Measurements from ENCODE around the gene ABCC11.
A peak's percentile ranks its signal among the peaks of the same experiment; 100 is the strongest.

ABCC11 gene

DNA sequence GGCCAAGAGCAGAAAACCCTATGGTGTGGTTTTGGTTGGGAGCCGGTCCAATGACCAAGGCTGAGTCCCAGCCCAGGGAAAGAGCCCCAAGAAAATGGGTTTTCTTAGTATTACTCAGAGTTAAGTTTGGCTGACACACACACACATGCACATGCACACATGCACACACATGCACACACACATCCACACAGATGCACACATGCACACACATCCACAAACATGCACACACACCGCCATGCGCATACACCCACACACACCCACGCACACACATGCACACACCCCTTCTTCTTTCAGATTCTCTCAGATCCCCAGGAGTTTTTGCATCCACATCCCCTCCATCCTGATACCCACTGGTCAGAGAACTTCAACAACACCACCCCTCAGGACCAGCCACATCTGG, 100.6 kb downstream of the ABCC11 start:
- Histone ChIP-seq H3K79me1 (ENCODE audit: low read length) (no peaks in the 10 kb centered on the region), H3K4me1 (ENCODE audit: control insufficient read depth, low read depth, low read length) (no peaks in the 10 kb centered on the region)
- WGBS (ENCODE audit: extremely low coverage, insufficient coverage, low lambda C conversion rate): no CpG with 5 or more reads among the region's 4 CpGs

DNA sequence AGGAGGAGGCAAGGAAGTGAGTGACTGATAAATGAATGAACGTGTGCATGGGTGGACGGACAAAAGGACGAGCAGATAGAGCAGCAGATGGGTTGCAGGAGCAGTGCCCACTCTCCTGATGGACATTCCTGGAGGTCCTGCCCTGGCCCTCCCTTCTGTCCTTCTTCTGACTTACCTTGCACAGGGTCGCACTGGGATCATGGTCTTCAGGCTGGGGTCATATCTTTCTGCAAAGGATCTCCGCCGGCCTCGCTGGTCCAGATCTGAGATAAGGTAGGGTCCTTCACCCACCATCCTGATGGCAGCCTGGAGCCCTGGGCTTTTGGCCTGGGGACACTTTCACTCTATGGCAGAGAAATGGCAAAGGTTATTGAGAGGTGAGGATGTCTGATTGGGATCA, 101.2 kb downstream of the ABCC11 start:
- H3K4ac ChIP-seq (ENCODE audit: low read depth, low read length): no peak overlapping the region
- no peak overlapping the region for H4K8ac ChIP-seq (ENCODE audit: low read depth, low read length)
- no peak overlapping the region for H2BK120ac ChIP-seq (ENCODE audit: low read depth, low read length)
- H3K79me1 ChIP-seq (ENCODE audit: low read length): no peaks in the 10 kb centered on the region
- H2AK5ac ChIP-seq (ENCODE audit: low read length): no peak overlapping the region
- no CpG with 5 or more reads among the region's 7 CpGs for WGBS (ENCODE audit: extremely low coverage, insufficient coverage, low lambda C conversion rate)
- H3K18ac ChIP-seq (ENCODE audit: low read length): no peak overlapping the region
- H3K23ac ChIP-seq (ENCODE audit: low read length): no peak overlapping the region
- H4K5ac ChIP-seq (ENCODE audit: low read length): no peak overlapping the region
- DNase-seq: no peak
- no peaks in the 10 kb centered on the region for H3K79me2 ChIP-seq (ENCODE audit: control insufficient read depth, insufficient read depth, low read length)
- H2BK5ac ChIP-seq (ENCODE audit: low read length): no peak overlapping the region
- no peak overlapping the region for H3K27ac ChIP-seq (ENCODE audit: low read depth, low read length)
- no peak overlapping the region for H3K4me3 ChIP-seq (ENCODE audit: low read length)
- no peaks in the 10 kb centered on the region for H3K36me3 ChIP-seq (ENCODE audit: control insufficient read depth, insufficient read depth, low read length)
- no peak overlapping the region for H3K9ac ChIP-seq (ENCODE audit: low read length)
- no peak overlapping the region for H2BK15ac ChIP-seq (replicated peaks; ENCODE audit: low read depth)
- H3K4me1 ChIP-seq (ENCODE audit: control insufficient read depth, low read depth, low read length): no peaks in the 10 kb centered on the region
- no peaks in the 10 kb centered on the region for H3K27me3 ChIP-seq (ENCODE audit: insufficient read depth, low read length, poor library complexity)
- no peak overlapping the region for H3K4me2 ChIP-seq (ENCODE audit: low read length)
- H3K56ac ChIP-seq (ENCODE audit: low read length): no peak overlapping the region

More for the DNA sequence above, 100.6 kb downstream of the ABCC11 start:
- H3K79me2 ChIP-seq (ENCODE audit: control insufficient read depth, insufficient read depth, low read length): no peaks in the 10 kb centered on the region
- no peak overlapping the region for H3K18ac ChIP-seq (ENCODE audit: low read length)
- no peak overlapping the region for H3K56ac ChIP-seq (ENCODE audit: low read length)
- H3K36me3 ChIP-seq (ENCODE audit: control insufficient read depth, insufficient read depth, low read length): no peaks in the 10 kb centered on the region
- no peak overlapping the region for H2AK5ac ChIP-seq (ENCODE audit: low read length)
- H3K4me3 ChIP-seq (ENCODE audit: low read length): no peak overlapping the region
- no peak overlapping the region for H3K27ac ChIP-seq (ENCODE audit: low read depth, low read length)
- no peak overlapping the region for H3K23ac ChIP-seq (ENCODE audit: low read length)
- no peak overlapping the region for H3K4me2 ChIP-seq (ENCODE audit: low read length)
- no peak overlapping the region for H3K4ac ChIP-seq (ENCODE audit: low read depth, low read length)
- H2BK15ac ChIP-seq (replicated peaks; ENCODE audit: low read depth): no peak overlapping the region
- no peak overlapping the region for H4K5ac ChIP-seq (ENCODE audit: low read length)
- H2BK120ac ChIP-seq (ENCODE audit: low read depth, low read length): no peak overlapping the region
- H4K8ac ChIP-seq (ENCODE audit: low read depth, low read length): no peak overlapping the region
- DNase-seq: no peak
- H3K27me3 ChIP-seq (ENCODE audit: insufficient read depth, low read length, poor library complexity): no peaks in the 10 kb centered on the region
- no peak overlapping the region for H3K9ac ChIP-seq (ENCODE audit: low read length)
- no peak overlapping the region for H2BK5ac ChIP-seq (ENCODE audit: low read length)

DNA sequence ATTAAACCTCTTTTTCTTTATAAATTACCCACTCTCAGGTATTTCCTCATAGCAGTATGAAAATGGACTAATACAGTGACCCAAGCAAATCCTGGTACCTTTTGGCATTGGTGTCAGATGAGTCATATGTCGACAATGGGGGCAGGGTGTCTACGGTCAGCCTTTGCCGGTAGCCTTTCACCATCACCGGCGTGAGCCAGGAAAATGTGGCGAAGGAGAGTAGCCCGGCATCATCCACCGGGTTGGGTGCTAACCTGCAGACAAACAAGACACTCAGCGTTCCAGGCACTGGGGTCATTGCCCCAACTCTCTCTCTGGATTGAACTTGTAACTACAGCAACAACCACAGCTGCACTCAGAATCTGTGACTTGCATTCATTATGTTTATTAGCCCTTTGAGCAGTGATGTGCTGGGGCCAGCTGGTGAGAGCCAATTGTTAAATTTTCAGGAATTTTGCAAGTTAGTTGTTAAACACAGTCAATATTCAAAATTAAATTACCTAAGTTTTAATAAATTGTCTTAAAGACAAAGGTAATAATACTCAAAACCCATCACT, 103.4 kb downstream of the ABCC11 start:
- Histone ChIP-seq H3K79me1 (ENCODE audit: low read length) (no peaks in the 10 kb centered on the region), H2BK120ac (ENCODE audit: low read depth, low read length) (no peak overlapping the region), H3K18ac (ENCODE audit: low read length) (no peak overlapping the region), H4K5ac (ENCODE audit: low read length) (no peak overlapping the region), H3K36me3 (ENCODE audit: control insufficient read depth, insufficient read depth, low read length) (no peaks in the 10 kb centered on the region), H3K9ac (ENCODE audit: low read length) (no peak overlapping the region), H2BK5ac (ENCODE audit: low read length) (no peak overlapping the region), H2BK15ac (replicated peaks; ENCODE audit: low read depth) (no peak overlapping the region), H3K4me2 (ENCODE audit: low read length) (no peak overlapping the region), H3K27ac (ENCODE audit: low read depth, low read length) (no peak overlapping the region), H3K27me3 (ENCODE audit: insufficient read depth, low read length, poor library complexity) (no peaks in the 10 kb centered on the region), H3K56ac (ENCODE audit: low read length) (no peak overlapping the region), H4K8ac (ENCODE audit: low read depth, low read length) (no peak overlapping the region), H3K79me2 (ENCODE audit: control insufficient read depth, insufficient read depth, low read length) (no peaks in the 10 kb centered on the region), H3K4me3 (ENCODE audit: low read length) (no peak overlapping the region), H3K23ac (ENCODE audit: low read length) (no peak overlapping the region), H3K4ac (ENCODE audit: low read depth, low read length) (no peak overlapping the region), H2AK5ac (ENCODE audit: low read length) (no peak overlapping the region), H3K4me1 (ENCODE audit: control insufficient read depth, low read depth, low read length) (no peaks in the 10 kb centered on the region)
- no CpG with 5 or more reads among the region's 9 CpGs for WGBS (ENCODE audit: extremely low coverage, insufficient coverage, low lambda C conversion rate)
- no peak for DNase-seq

DNA sequence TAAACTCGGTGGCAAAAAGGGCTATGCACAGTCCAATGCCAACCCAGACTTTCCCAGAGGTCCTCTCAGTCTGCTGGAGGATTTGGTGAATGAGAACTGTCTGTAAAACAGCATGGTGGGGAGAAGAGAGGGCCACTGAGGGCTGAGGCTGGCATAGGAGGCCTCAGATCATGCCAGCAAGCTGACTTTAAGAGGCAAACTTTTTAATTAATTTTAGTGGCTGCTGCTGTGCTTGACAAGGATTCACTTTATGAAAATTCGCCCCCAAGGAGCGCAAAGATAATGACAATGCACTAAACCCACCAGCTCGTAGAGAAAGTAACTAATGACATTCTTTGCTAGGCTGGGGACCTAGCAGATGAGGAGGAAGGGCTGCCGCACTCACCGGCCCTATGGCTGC, 106.5 kb downstream of the ABCC11 start:
- no peak overlapping the region for H4K8ac ChIP-seq (ENCODE audit: low read depth, low read length)
- no peak overlapping the region for H3K4me3 ChIP-seq (ENCODE audit: low read length)
- no peak overlapping the region for H2BK15ac ChIP-seq (replicated peaks; ENCODE audit: low read depth)
- H3K27ac ChIP-seq (ENCODE audit: low read depth, low read length): no peak overlapping the region
- H3K27me3 ChIP-seq (ENCODE audit: insufficient read depth, low read length, poor library complexity): no peaks in the 10 kb centered on the region
- H3K4ac ChIP-seq (ENCODE audit: low read depth, low read length): no peak overlapping the region
- H3K79me2 ChIP-seq (ENCODE audit: control insufficient read depth, insufficient read depth, low read length): no peaks in the 10 kb centered on the region
- H3K18ac ChIP-seq (ENCODE audit: low read length): no peak overlapping the region
- H3K4me1 ChIP-seq (ENCODE audit: control insufficient read depth, low read depth, low read length): no peaks in the 10 kb centered on the region
- no peak for DNase-seq
- H2BK5ac ChIP-seq (ENCODE audit: low read length): no peak overlapping the region
- no peak overlapping the region for H3K9ac ChIP-seq (ENCODE audit: low read length)
- no peak overlapping the region for H2BK120ac ChIP-seq (ENCODE audit: low read depth, low read length)
- no peak overlapping the region for H3K23ac ChIP-seq (ENCODE audit: low read length)
- no peaks in the 10 kb centered on the region for H3K79me1 ChIP-seq (ENCODE audit: low read length)
- H3K36me3 ChIP-seq (ENCODE audit: control insufficient read depth, insufficient read depth, low read length): no peaks in the 10 kb centered on the region
- H2AK5ac ChIP-seq (ENCODE audit: low read length): no peak overlapping the region
- H4K5ac ChIP-seq (ENCODE audit: low read length): no peak overlapping the region
- WGBS (ENCODE audit: extremely low coverage, insufficient coverage, low lambda C conversion rate): no CpG with 5 or more reads among the region's 6 CpGs
- no peak overlapping the region for H3K56ac ChIP-seq (ENCODE audit: low read length)
- no peak overlapping the region for H3K4me2 ChIP-seq (ENCODE audit: low read length)

DNA sequence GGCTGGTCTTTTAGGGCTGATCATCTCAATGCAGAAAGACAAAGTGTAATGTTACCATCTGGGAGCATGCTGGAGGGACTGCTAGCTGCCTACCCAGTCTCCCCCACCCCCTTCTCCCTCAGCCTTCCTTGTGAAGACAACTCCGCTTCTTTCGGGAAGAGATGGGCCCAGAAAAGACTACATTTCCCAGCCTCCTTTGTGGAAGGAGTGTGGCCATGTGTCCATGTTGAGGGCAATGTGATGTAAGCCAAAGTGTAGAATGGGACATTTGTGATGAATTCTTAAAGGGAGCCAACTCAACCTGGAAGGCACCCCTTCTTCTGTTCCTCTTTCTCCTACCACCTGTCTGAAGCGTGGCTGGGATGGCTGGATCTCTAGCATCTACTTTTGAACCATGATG, 107.8 kb downstream of the ABCC11 start:
- no CpG with 5 or more reads among the region's 3 CpGs for WGBS (ENCODE audit: extremely low coverage, insufficient coverage, low lambda C conversion rate)
- no peak overlapping the region for H3K4ac ChIP-seq (ENCODE audit: low read depth, low read length)
- H2BK5ac ChIP-seq (ENCODE audit: low read length): no peak overlapping the region
- no peak overlapping the region for H2BK120ac ChIP-seq (ENCODE audit: low read depth, low read length)
- H3K79me2 ChIP-seq (ENCODE audit: control insufficient read depth, insufficient read depth, low read length): no peaks in the 10 kb centered on the region
- no peak overlapping the region for H3K18ac ChIP-seq (ENCODE audit: low read length)
- peak; percentile 40 for DNase-seq
- no peak overlapping the region for H3K56ac ChIP-seq (ENCODE audit: low read length)
- H3K27me3 ChIP-seq (ENCODE audit: insufficient read depth, low read length, poor library complexity): no peaks in the 10 kb centered on the region
- no peak overlapping the region for H4K8ac ChIP-seq (ENCODE audit: low read depth, low read length)
- no peaks in the 10 kb centered on the region for H3K79me1 ChIP-seq (ENCODE audit: low read length)
- no peak overlapping the region for H2BK15ac ChIP-seq (replicated peaks; ENCODE audit: low read depth)
- no peaks in the 10 kb centered on the region for H3K4me1 ChIP-seq (ENCODE audit: control insufficient read depth, low read depth, low read length)
- H4K5ac ChIP-seq (ENCODE audit: low read length): no peak overlapping the region
- no peak overlapping the region for H3K23ac ChIP-seq (ENCODE audit: low read length)
- no peaks in the 10 kb centered on the region for H3K36me3 ChIP-seq (ENCODE audit: control insufficient read depth, insufficient read depth, low read length)
- H3K4me2 ChIP-seq (ENCODE audit: low read length): no peak overlapping the region
- H3K4me3 ChIP-seq (ENCODE audit: low read length): no peak overlapping the region
- H3K27ac ChIP-seq (ENCODE audit: low read depth, low read length): no peak overlapping the region
- no peak overlapping the region for H2AK5ac ChIP-seq (ENCODE audit: low read length)
- no peak overlapping the region for H3K9ac ChIP-seq (ENCODE audit: low read length)

DNA sequence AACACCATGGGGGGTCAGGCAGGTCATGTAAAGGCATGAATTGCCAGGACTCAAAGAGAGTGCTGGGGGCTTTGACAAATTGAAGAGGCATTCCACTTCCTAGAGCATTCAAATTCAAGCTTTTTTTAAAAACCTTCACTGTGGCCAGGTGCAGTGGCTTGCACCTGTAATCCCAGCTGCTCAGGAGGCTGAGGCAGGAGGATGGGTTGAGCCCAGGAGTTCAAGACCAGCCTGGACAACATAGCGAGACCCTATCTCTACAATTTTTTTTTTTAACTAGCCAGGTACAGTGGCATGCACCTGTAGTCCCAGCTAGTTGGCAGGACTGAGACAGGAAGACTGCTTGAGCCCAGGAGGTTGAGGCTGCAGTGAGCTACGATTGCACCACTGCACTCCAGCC, 108.8 kb downstream of the ABCC11 start:
- no peak overlapping the region for H3K9ac ChIP-seq (ENCODE audit: low read length)
- no peaks in the 10 kb centered on the region for H3K36me3 ChIP-seq (ENCODE audit: control insufficient read depth, insufficient read depth, low read length)
- H3K4me3 ChIP-seq (ENCODE audit: low read length): no peak overlapping the region
- H3K4ac ChIP-seq (ENCODE audit: low read depth, low read length): no peak overlapping the region
- no peaks in the 10 kb centered on the region for H3K79me2 ChIP-seq (ENCODE audit: control insufficient read depth, insufficient read depth, low read length)
- no peak overlapping the region for H2BK5ac ChIP-seq (ENCODE audit: low read length)
- no peak overlapping the region for H3K4me2 ChIP-seq (ENCODE audit: low read length)
- H3K27me3 ChIP-seq (ENCODE audit: insufficient read depth, low read length, poor library complexity): no peaks in the 10 kb centered on the region
- H3K23ac ChIP-seq (ENCODE audit: low read length): no peak overlapping the region
- no peak overlapping the region for H2BK120ac ChIP-seq (ENCODE audit: low read depth, low read length)
- H4K8ac ChIP-seq (ENCODE audit: low read depth, low read length): no peak overlapping the region
- no CpG with 5 or more reads among the region's 2 CpGs for WGBS (ENCODE audit: extremely low coverage, insufficient coverage, low lambda C conversion rate)
- H2AK5ac ChIP-seq (ENCODE audit: low read length): no peak overlapping the region
- H3K27ac ChIP-seq (ENCODE audit: low read depth, low read length): no peak overlapping the region
- H3K18ac ChIP-seq (ENCODE audit: low read length): no peak overlapping the region
- no peak overlapping the region for H2BK15ac ChIP-seq (replicated peaks; ENCODE audit: low read depth)
- DNase-seq: peak; percentile 33
- H3K79me1 ChIP-seq (ENCODE audit: low read length): no peaks in the 10 kb centered on the region
- no peak overlapping the region for H4K5ac ChIP-seq (ENCODE audit: low read length)
- H3K4me1 ChIP-seq (ENCODE audit: control insufficient read depth, low read depth, low read length): no peaks in the 10 kb centered on the region
- no peak overlapping the region for H3K56ac ChIP-seq (ENCODE audit: low read length)

All from mesendoderm (in vitro differentiated cells).